ENCODE data around the gene FRMD6.

GRCh38 chr14:51610771-51611170 lies 40.9 kb upstream of the FRMD6 start:
- TF ChIP-seq FOXM1 (IDR thresholded peaks at IDR 0.05; ENCODE audit: borderline replicate concordance) = no peak
- no peak for TF ChIP-seq SUZ12 (IDR thresholded peaks at IDR 0.05)
- TF ChIP-seq ARNT (IDR thresholded peaks at IDR 0.05) = no peak
- TF ChIP-seq TARDBP (IDR thresholded peaks at IDR 0.05) = no peak
- TF ChIP-seq ELF4 (IDR thresholded peaks at IDR 0.05) = no peak
- TF ChIP-seq SP1 (IDR thresholded peaks at IDR 0.05) = no peak
- no peak for TF ChIP-seq HDGF (IDR thresholded peaks at IDR 0.05; ENCODE audit: borderline replicate concordance)
